K562 (cell line): Measurements from ENCODE around the gene RNLS. TPM values are rescaled to one million over a fixed set of nuclear protein-coding genes. Genes with fewer than 3 reads are reported as not detected.

Experiments used
- ATAC-seq: fragments of 200-7000 bp; cut with Tn5 transposase; 3 replicates; pipeline ENCODE4 v1.9.1; 2020; ENCODE audit warnings: moderate library complexity
- BruUV-seq: library from RNA; stranded (reverse); fragments of 400-500 nt; replicated peaks from 2 replicates; lab custom pipeline; 2021; lab: Mats Ljungman, UMichigan
- CTCF ChIA-PET: fragments of 300-600 bp; formaldehyde crosslinking; extraction: SDS; loops from one replicate; lab custom pipeline; 2021; ENCODE audit warnings: low intra/inter-chr PET ratio; lab: Yijun Ruan, JAX
- POLR2A ChIA-PET: fragments of 300-600, 350-650 bp; sonication (Branson Sonifier 250); formaldehyde crosslinking; extraction: SDS; loops from one replicate; lab custom pipeline; 2021; ENCODE audit warnings: antibody characterized with exemption, inconsistent platforms; lab: Yijun Ruan, JAX
- DNase-seq, 4 experiments: peaks; one replicate each; pipeline versions ENCODE4 v3.0.0 to v3.0.0-alpha.2; 2011 to 2018; ENCODE audit warnings: low spot score in 3 of 4, mixed read lengths in 3 of 4; ENCODE audit errors: extremely low read depth in 1 of 4
- FAIRE-seq: peaks from 2 replicates; lab custom pipeline; 2011; peaks lifted over from hg19 to GRCh38; lab: Jason Lieb, UNC
- H2AFZ ChIP-seq: 2 replicates; pipeline ENCODE4 v1.6.0; 2011; ENCODE audit warnings: low read depth, low read length, control low read depth, inconsistent platforms
- H3K27ac ChIP-seq: fragments of 200-600 bp; 3 replicates; pipeline ENCODE4 v1.8.0; 2011; ENCODE audit warnings: low read depth, mild to moderate bottlenecking, control low read depth, inconsistent platforms, low read length, moderate library complexity, mixed read lengths; ENCODE audit errors: extremely low read depth
- H3K27me3 ChIP-seq, 2 experiments: fragments of 300-600 bp in 1 of 2; 2 replicates in 1 of 2; 3 replicates in 1 of 2; pipeline versions ENCODE4 v1.6.0 to v1.8.0; 2011; ENCODE audit warnings: inconsistent platforms in 2 of 2, low read length in 2 of 2, mild to moderate bottlenecking in 1 of 2, mixed read lengths in 1 of 2, moderate library complexity in 1 of 2; ENCODE audit not compliant: control insufficient read depth in 2 of 2, insufficient read depth in 2 of 2
- H3K36me3 ChIP-seq: fragments of 300-600 bp; 3 replicates; pipeline ENCODE4 v1.8.0; 2011; ENCODE audit warnings: mild to moderate bottlenecking, low read length, inconsistent platforms; ENCODE audit not compliant: control insufficient read depth, insufficient read depth
- H3K4me1 ChIP-seq, 2 experiments: fragments of 200-600 bp in 1 of 2; replicated peaks in 1 of 2; 2 replicates in 1 of 2; 3 replicates in 1 of 2; pipeline versions ENCODE4 v1.5.1 to v1.8.0; 2011; ENCODE audit warnings: inconsistent platforms in 2 of 2, low read length in 2 of 2, mild to moderate bottlenecking in 1 of 2, mixed read lengths in 1 of 2, moderate library complexity in 1 of 2; ENCODE audit not compliant: control insufficient read depth in 2 of 2, insufficient read depth in 2 of 2
- H3K4me2 ChIP-seq: 2 replicates; pipeline ENCODE4 v1.6.1; 2011; ENCODE audit warnings: low read length, control low read depth, inconsistent platforms, mixed read lengths; ENCODE audit not compliant: insufficient read depth
- H3K4me3 ChIP-seq: fragments of 200-600 bp; sonication (generic), shearing (Covaris generic); 2 replicates; pipeline ENCODE4 v1.5.1; 2016; ENCODE audit warnings: control low read depth, inconsistent platforms
- H3K79me2 ChIP-seq: fragments of 200-600 bp; 3 replicates; pipeline ENCODE4 v1.8.0; 2011; ENCODE audit warnings: low read length, inconsistent platforms; ENCODE audit not compliant: control insufficient read depth, insufficient read depth
- H3K9ac ChIP-seq, 2 experiments: 2 replicates each; pipeline versions ENCODE4 v1.6.0 to v1.6.1; 2011; ENCODE audit warnings: low read depth in 2 of 2, low read length in 2 of 2, control low read depth in 1 of 2, inconsistent platforms in 1 of 2, mild to moderate bottlenecking in 1 of 2, mixed read lengths in 1 of 2; ENCODE audit not compliant: insufficient read depth in 1 of 2
- H3K9me1 ChIP-seq: one replicate; pipeline ENCODE4 v1.6.0; 2011; ENCODE audit warnings: inconsistent platforms, mild to moderate bottlenecking, low read length, moderate library complexity; ENCODE audit not compliant: control insufficient read depth, insufficient read depth
- H3K9me3 ChIP-seq: replicated peaks from 2 replicates; pipeline ENCODE4 v1.5.1; 2011; ENCODE audit warnings: low read depth, low read length, inconsistent platforms; ENCODE audit not compliant: control insufficient read depth, insufficient read depth
- H4K20me1 ChIP-seq: replicated peaks from 2 replicates; pipeline ENCODE4 v1.6.1; 2011; ENCODE audit warnings: low read length, inconsistent platforms, mixed read lengths; ENCODE audit not compliant: control insufficient read depth, insufficient read depth
- ATF7 ChIP-seq: fragments of 450-650 bp; IDR thresholded peaks from 2 replicates; pipeline ENCODE4 v1.7.1; 2014; ENCODE audit warnings: mild to moderate bottlenecking, moderate library complexity
- ETS2 ChIP-seq: IDR thresholded peaks from 2 replicates; pipeline ENCODE4 v1.6.1; 2016; ENCODE audit warnings: borderline replicate concordance, missing genetic modification characterization, mild to moderate bottlenecking, moderate library complexity, missing compliant biosample characterization; ENCODE audit not compliant: poor library complexity, severe bottlenecking
- GABPB1 ChIP-seq: sonication (generic); formaldehyde crosslinking; IDR thresholded peaks from 2 replicates; pipeline ENCODE4 v1.8.0; 2022; ENCODE audit warnings: mild to moderate bottlenecking, missing genetic modification reagents
- MTA1 ChIP-seq: fragments of 450-650 bp; IDR thresholded peaks from 2 replicates; pipeline ENCODE4 v1.6.1; 2017; ENCODE audit warnings: borderline replicate concordance
- RBM25 ChIP-seq: fragments of 200-400 bp; formaldehyde crosslinking; IDR thresholded peaks from 2 replicates; pipeline ENCODE4 v1.6.1; 2018; ENCODE audit warnings: low read length, low read depth, moderate library complexity; ENCODE audit not compliant: severe bottlenecking
- SMAD1 ChIP-seq: fragments of 150-350 bp; IDR thresholded peaks from 2 replicates; pipeline ENCODE4 v1.6.1; 2014; ENCODE audit warnings: low read length, low read depth; ENCODE audit not compliant: partially characterized antibody
- SNRNP70 ChIP-seq: fragments of 200-400 bp; formaldehyde crosslinking; optimal IDR thresholded peaks from 2 replicates; pipeline ENCODE3; 2017; ENCODE audit warnings: low read depth, low read length
- STAG1 ChIP-seq: sonication (generic); formaldehyde crosslinking; IDR thresholded peaks from 2 replicates; pipeline ENCODE4 v1.5.0; 2020; ENCODE audit warnings: missing genetic modification reagents, borderline replicate concordance
- ZNF140 ChIP-seq: fragments of 250-450 bp; sonication (Bioruptor Pico); IDR thresholded peaks from 2 replicates; pipeline ENCODE4 v1.8.0; 2021; ENCODE audit warnings: moderate library complexity, mild to moderate bottlenecking, inconsistent platforms
- ZNF197 ChIP-seq: fragments of 200-800 bp; sonication (Bioruptor generic); IDR thresholded peaks from 2 replicates; pipeline ENCODE4 v1.6.1; 2016; ENCODE audit warnings: low read depth, missing genetic modification characterization, missing compliant biosample characterization
- ZNF589 ChIP-seq: fragments of 200-800 bp; sonication (Bioruptor generic); IDR thresholded peaks from 2 replicates; pipeline ENCODE4 v1.6.1; 2016; ENCODE audit warnings: low read depth, missing genetic modification characterization, missing compliant biosample characterization
- WGBS: fragments of 100-300 bp; shearing (Covaris generic); methylation state at CpG from one replicate; pipeline ENCODE4 v1.1.6; 2016; ENCODE audit warnings: low coverage, mixed read lengths; ENCODE audit not compliant: insufficient coverage; ENCODE audit errors: missing lambda C conversion rate; 5-methylcytosine and 5-hydroxymethylcytosine counted together
- in situ Hi-C: fragments of 300-500 bp; cut with MboI; formaldehyde crosslinking; loops from 4 replicates; pipeline ENCODE4 v1.15.0; 2018; ENCODE audit warnings: inconsistent platforms, mixed read lengths
- intact Hi-C: fragments of 100-400 bp; cut with micrococcal nuclease; formaldehyde crosslinking; loops from 2 replicates; pipeline ENCODE4 v1.14.2; 2022
- polyA plus RNA-seq, 8 experiments: library from polyadenylated mRNA; depleted of rRNA in 4 of 8; stranded (reverse) in 5 of 8; unstranded in 3 of 8; fragments of >200 nt; fragmentation: Nextera tagmentation in 2 of 8; fragmentation: Illumina TruSeq in 1 of 8; extraction: Ambion mirVana in 2 of 8; extraction: Trizol in 1 of 8; gene quantifications; 2 replicates each; pipeline versions ENCODE4 v1.2.1 to v1.2.3, GENCODE V29; 2011 to 2014; ENCODE audit warnings: inconsistent platforms in 1 of 8, missing spikeins in 1 of 8
- total RNA-seq, 7 experiments: library from RNA; depleted of rRNA in 6 of 7; stranded (reverse); fragments of >200 nt in 6 of 7; fragmentation: Illumina TruSeq in 2 of 7; extraction: Trizol in 2 of 7; gene quantifications; 2 replicates each; pipeline versions ENCODE4 v1.2.1 to v1.2.3, GENCODE V29; 2011 to 2021; ENCODE audit warnings: low replicate concordance in 1 of 7
- TF ChIP-seq, protein P1 (sequence below): fragments of 250-450 bp; sonication (Bioruptor Pico); IDR thresholded peaks from 2 replicates; pipeline ENCODE4 v1.5.0; 2022; ENCODE audit warnings: mild to moderate bottlenecking
- TF ChIP-seq, protein P2 (sequence below): sonication (generic); formaldehyde crosslinking; IDR thresholded peaks from 2 replicates; pipeline ENCODE4 v1.8.0; 2023; ENCODE audit warnings: mild to moderate bottlenecking, missing genetic modification reagents
- TF ChIP-seq, protein P3 (sequence below): IDR thresholded peaks from 3 replicates; pipeline ENCODE4 v1.6.1; 2011; ENCODE audit warnings: borderline replicate concordance, mild to moderate bottlenecking, moderate library complexity; ENCODE audit not compliant: insufficient read length; ENCODE audit errors: extremely low read depth

The RNLS gene
- total and polyA plus RNA-seq, 9 of the 15 experiments (the other 6 are each of a cell fraction or from before 2014, with no cell fraction given): 0.14 to 0.72 (median 0.41) TPM; not detected in 3

DNA sequence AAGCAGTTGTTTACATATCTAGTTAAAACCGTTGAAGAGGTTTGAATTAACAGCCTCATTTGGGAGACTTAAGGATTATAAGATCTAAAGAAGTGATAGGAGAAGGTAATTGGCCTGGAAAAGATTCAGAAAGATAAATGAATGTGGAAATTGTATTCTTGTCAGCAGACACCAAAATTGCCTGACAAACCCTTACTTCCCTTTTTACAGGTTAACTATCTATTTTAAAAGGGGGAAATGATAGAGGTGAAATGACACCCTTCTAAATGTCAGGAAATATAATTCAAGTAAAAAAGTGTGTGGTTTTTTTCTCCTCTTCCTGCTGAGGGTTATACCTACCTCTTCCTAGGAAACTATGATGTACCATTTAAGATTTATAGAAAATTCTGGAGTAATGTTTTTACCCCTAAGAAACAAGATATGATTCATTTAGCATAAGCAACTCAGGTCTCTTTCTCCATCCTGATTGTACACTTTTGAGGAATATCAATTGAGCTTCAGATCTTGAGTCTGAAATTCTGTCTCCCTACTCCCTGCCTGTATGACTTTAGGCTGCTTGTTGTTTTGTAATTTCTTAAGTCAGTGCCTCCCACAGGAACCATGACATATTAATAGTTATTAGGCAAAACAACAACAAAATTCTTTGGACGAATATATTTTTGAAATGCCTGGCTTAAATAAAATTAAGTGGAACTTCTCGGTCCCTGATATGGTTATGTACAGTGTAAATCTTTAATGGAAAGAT, 250.4 kb downstream of the RNLS start:
- CTCF ChIA-PET: no interaction called here
- no peak overlapping the region for H3K9ac ChIP-seq

More for the DNA sequence above, 250.4 kb downstream of the RNLS start:
- H3K79me2 ChIP-seq: no peaks in the 10 kb centered on the region
- in situ Hi-C loops (no loop called here), intact Hi-C loops (no loop called here)
- no peaks in the 10 kb centered on the region for H4K20me1 ChIP-seq
- no peaks in the 10 kb centered on the region for H3K9me1 ChIP-seq
- no TSS peak for BruUV-seq
- no peak overlapping the region for H3K4me3 ChIP-seq
- no peaks in the 10 kb centered on the region for H3K27me3 ChIP-seq
- no peak overlapping the region for H3K27ac ChIP-seq
- no peak overlapping the region for H2AFZ ChIP-seq
- H3K4me1 ChIP-seq: no peaks in the 10 kb centered on the region
- TF ChIP-seq, protein P1, sequence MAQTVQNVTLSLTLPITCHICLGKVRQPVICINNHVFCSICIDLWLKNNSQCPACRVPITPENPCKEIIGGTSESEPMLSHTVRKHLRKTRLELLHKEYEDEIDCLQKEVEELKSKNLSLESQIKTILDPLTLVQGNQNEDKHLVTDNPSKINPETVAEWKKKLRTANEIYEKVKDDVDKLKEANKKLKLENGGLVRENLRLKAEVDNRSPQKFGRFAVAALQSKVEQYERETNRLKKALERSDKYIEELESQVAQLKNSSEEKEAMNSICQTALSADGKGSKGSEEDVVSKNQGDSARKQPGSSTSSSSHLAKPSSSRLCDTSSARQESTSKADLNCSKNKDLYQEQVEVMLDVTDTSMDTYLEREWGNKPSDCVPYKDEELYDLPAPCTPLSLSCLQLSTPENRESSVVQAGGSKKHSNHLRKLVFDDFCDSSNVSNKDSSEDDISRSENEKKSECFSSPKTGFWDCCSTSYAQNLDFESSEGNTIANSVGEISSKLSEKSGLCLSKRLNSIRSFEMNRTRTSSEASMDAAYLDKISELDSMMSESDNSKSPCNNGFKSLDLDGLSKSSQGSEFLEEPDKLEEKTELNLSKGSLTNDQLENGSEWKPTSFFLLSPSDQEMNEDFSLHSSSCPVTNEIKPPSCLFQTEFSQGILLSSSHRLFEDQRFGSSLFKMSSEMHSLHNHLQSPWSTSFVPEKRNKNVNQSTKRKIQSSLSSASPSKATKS (CRISPR knock-in tag): no peak
- TF ChIP-seq ZNF140 (CRISPR knock-in tag) (no peak), SNRNP70 (no peak), MTA1 (no peak), ETS2 (tag) (no peak), ZNF197 (CRISPR knock-in tag) (no peak), ATF7 (no peak), SMAD1 (no peak), GABPB1 (no peak), RBM25 (no peak), STAG1 (CRISPR knock-in tag) (no peak), ZNF589 (CRISPR knock-in tag) (no peak)
- TF ChIP-seq, protein P2, sequence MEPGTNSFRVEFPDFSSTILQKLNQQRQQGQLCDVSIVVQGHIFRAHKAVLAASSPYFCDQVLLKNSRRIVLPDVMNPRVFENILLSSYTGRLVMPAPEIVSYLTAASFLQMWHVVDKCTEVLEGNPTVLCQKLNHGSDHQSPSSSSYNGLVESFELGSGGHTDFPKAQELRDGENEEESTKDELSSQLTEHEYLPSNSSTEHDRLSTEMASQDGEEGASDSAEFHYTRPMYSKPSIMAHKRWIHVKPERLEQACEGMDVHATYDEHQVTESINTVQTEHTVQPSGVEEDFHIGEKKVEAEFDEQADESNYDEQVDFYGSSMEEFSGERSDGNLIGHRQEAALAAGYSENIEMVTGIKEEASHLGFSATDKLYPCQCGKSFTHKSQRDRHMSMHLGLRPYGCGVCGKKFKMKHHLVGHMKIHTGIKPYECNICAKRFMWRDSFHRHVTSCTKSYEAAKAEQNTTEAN (CRISPR knock-in tag): no peak
- TF ChIP-seq, protein P3, sequence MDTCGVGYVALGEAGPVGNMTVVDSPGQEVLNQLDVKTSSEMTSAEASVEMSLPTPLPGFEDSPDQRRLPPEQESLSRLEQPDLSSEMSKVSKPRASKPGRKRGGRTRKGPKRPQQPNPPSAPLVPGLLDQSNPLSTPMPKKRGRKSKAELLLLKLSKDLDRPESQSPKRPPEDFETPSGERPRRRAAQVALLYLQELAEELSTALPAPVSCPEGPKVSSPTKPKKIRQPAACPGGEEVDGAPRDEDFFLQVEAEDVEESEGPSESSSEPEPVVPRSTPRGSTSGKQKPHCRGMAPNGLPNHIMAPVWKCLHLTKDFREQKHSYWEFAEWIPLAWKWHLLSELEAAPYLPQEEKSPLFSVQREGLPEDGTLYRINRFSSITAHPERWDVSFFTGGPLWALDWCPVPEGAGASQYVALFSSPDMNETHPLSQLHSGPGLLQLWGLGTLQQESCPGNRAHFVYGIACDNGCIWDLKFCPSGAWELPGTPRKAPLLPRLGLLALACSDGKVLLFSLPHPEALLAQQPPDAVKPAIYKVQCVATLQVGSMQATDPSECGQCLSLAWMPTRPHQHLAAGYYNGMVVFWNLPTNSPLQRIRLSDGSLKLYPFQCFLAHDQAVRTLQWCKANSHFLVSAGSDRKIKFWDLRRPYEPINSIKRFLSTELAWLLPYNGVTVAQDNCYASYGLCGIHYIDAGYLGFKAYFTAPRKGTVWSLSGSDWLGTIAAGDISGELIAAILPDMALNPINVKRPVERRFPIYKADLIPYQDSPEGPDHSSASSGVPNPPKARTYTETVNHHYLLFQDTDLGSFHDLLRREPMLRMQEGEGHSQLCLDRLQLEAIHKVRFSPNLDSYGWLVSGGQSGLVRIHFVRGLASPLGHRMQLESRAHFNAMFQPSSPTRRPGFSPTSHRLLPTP: no peak
- H3K4me2 ChIP-seq: no peak overlapping the region
- H3K9me3 ChIP-seq: no peaks in the 10 kb centered on the region
- DNase-seq (no peak), FAIRE-seq (no peak), ATAC-seq (no peak)
- POLR2A ChIA-PET: no interaction called here
- no peaks in the 10 kb centered on the region for H3K36me3 ChIP-seq
- WGBS: 0% methylated on average over 3 of the region's 3 CpGs
